Measurements from ENCODE around the gene PTPRO.

Gene PTPRO

DNA sequence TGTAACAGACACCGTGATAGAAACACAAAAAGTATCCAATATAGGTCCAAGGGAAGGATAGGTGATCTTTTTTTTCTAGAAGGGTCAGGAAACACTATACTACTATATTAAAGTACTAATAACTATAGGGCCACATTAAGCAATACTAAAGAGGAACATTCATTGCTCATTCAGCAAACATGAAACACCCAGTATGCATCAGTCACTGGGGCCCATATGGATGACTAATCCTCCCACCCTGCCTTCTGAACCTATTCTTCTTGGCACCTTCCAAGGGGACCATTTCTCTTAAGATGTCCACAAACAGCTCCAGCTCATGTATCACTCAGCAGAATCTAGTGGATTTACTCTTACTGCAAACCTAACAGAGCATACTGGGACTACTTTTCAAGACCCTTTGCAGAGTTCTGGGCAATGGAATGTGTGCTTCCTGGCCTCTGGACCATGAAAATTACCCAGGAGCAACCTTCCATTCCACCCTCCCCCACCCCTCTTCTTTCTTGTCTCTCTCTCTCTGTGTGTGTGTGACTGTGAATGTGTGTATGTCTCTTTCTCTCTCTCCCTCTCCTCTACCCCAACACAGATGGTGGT, 279.0 kb downstream of the PTPRO start:
- TF ChIP-seq, protein P1, sequence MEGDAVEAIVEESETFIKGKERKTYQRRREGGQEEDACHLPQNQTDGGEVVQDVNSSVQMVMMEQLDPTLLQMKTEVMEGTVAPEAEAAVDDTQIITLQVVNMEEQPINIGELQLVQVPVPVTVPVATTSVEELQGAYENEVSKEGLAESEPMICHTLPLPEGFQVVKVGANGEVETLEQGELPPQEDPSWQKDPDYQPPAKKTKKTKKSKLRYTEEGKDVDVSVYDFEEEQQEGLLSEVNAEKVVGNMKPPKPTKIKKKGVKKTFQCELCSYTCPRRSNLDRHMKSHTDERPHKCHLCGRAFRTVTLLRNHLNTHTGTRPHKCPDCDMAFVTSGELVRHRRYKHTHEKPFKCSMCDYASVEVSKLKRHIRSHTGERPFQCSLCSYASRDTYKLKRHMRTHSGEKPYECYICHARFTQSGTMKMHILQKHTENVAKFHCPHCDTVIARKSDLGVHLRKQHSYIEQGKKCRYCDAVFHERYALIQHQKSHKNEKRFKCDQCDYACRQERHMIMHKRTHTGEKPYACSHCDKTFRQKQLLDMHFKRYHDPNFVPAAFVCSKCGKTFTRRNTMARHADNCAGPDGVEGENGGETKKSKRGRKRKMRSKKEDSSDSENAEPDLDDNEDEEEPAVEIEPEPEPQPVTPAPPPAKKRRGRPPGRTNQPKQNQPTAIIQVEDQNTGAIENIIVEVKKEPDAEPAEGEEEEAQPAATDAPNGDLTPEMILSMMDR (conservative IDR thresholded peaks at IDR 0.05; ENCODE audit: low read depth, low read length) = no peak
- no peak overlapping the region for H3K27ac ChIP-seq
- no peaks in the 10 kb centered on the region for H3K27me3 ChIP-seq (ENCODE audit: insufficient read depth, low read depth)
- H3K9ac ChIP-seq = no peak overlapping the region
- no peaks in the 10 kb centered on the region for H3K36me3 ChIP-seq (ENCODE audit: insufficient read depth)
- no peak overlapping the region for H3K4me2 ChIP-seq
- no peaks in the 10 kb centered on the region for H3K79me2 ChIP-seq (ENCODE audit: insufficient read depth, low read depth)
- H3K4me3 ChIP-seq (IDR thresholded peaks at IDR 0.05; ENCODE audit: insufficient read depth, low read depth, low read length) = no peak overlapping the region
- H2AFZ ChIP-seq (ENCODE audit: low read depth) = no peak overlapping the region
- no peaks in the 10 kb centered on the region for H4K20me1 ChIP-seq (ENCODE audit: insufficient read depth)
- no peaks in the 10 kb centered on the region for H3K4me1 ChIP-seq (ENCODE audit: low read depth, poor library complexity, severe bottlenecking)

DNA sequence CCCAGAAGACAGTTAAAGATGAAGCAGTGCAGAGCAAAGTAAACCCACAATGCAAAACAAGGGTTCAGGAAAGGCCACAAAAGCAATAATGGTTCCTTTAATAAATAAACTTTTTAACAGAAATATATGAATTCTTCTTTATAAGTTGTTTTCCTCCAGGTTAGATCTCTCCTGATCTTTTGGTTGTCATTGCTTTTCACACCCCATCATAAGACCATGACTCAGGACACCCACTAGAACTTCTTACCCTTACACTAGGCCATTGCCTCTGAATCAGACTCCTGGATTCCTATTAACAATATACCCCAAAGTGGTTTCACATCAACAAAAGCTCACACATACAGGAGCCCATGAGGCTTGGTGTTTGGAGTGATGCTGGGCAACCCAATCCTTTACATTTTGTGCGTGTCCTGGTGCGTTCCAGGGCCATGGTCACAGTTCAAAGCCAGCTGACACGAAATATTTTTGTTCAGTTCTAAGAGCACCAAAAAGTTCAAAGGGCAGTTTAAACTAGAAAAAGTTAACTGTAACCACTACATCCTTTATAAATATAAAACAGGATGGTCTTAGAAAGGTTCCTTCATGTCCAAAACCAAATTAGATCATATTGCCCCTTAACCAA, 279.9 kb downstream of the PTPRO start:
- Histone ChIP-seq H3K4me1 (ENCODE audit: low read depth, poor library complexity, severe bottlenecking) (no peaks in the 10 kb centered on the region), H4K20me1 (ENCODE audit: insufficient read depth) (no peaks in the 10 kb centered on the region), H3K9ac (no peak overlapping the region), H3K27me3 (ENCODE audit: insufficient read depth, low read depth) (no peaks in the 10 kb centered on the region), H3K4me2 (no peak overlapping the region), H3K4me3 (IDR thresholded peaks at IDR 0.05; ENCODE audit: insufficient read depth, low read depth, low read length) (no peak overlapping the region), H3K27ac (no peak overlapping the region), H3K79me2 (ENCODE audit: insufficient read depth, low read depth) (no peaks in the 10 kb centered on the region), H2AFZ (ENCODE audit: low read depth) (no peak overlapping the region), H3K36me3 (ENCODE audit: insufficient read depth) (no peaks in the 10 kb centered on the region)
- TF ChIP-seq, protein P1 (conservative IDR thresholded peaks at IDR 0.05; ENCODE audit: low read depth, low read length) = no peak

DNA sequence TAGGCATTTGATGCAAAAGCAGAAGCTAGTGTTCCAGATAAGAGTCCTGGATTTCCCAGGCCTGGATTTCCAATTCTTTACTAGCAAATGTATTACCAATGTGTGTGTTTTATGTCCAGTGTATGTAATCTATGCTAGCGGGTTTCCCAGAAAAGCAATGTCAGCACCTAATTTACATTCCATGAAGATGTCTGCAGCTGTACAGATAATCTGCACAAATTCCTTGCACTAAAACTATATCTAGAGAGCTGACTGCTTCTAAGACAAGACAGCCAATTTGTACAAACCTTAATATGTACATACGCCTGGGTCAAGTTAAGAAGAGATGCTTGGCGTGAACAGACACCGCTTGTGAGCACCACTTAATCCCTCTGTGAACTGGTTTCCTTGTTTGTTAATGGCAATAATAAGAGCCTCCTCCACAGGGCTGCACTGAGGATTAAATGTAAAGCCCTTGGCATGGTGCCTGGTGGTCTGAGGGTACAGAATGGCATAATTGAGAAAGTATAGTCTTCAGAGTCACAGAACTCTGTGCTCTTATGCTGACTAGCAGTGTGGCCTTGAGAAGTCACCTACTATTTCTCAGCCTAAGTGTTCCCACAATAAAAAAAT, 281.3 kb downstream of the PTPRO start:
- H3K4me1 ChIP-seq (ENCODE audit: low read depth, poor library complexity, severe bottlenecking) = peaks cover 1% of the 10 kb centered on the region

DNA sequence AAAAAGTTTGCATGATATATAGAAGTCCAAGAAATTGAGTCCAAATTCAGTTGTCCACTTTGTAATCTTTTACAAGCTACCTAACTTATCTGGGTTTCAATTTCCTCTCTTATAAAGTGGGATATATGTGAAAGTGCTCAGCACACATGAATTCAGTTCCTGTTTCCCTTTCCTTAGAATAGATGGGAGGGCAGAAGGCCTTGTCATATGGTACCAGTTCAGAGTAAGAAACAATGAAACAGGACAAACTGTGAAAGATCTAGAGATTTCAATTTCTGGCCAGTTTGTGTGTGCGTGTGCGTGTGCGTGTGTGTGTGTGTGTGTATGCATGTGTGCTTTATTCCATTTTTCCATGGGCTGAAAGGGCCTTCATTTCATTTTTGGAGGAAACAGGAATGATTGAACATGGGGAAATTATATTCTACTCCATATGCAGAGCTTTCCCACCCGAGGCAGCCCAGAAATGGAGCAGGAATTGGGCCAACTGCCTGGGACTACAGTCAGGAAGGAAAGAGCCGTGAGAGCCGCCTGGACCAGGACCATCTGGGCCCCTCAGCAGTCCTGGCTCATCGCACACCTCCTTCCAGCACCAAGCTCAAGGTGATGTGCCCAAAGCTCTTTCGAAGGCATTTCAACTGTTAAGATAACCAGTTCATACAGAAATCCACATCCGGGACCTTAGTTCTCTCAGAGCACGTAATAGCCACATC, 283.7 kb downstream of the PTPRO start:
- TF ChIP-seq, protein P1 (conservative IDR thresholded peaks at IDR 0.05; ENCODE audit: low read depth, low read length) = no peak
- Histone ChIP-seq H3K79me2 (ENCODE audit: insufficient read depth, low read depth) (no peaks in the 10 kb centered on the region), H3K27me3 (ENCODE audit: insufficient read depth, low read depth) (no peaks in the 10 kb centered on the region), H3K27ac (no peak overlapping the region), H4K20me1 (ENCODE audit: insufficient read depth) (no peaks in the 10 kb centered on the region), H3K4me3 (IDR thresholded peaks at IDR 0.05; ENCODE audit: insufficient read depth, low read depth, low read length) (no peak overlapping the region), H3K36me3 (ENCODE audit: insufficient read depth) (no peaks in the 10 kb centered on the region), H3K9ac (no peak overlapping the region), H3K4me1 (ENCODE audit: low read depth, poor library complexity, severe bottlenecking) (peaks cover 8% of the 10 kb centered on the region), H2AFZ (ENCODE audit: low read depth) (no peak overlapping the region), H3K4me2 (no peak overlapping the region)

More for the DNA sequence above, 281.3 kb downstream of the PTPRO start:
- Histone ChIP-seq H4K20me1 (ENCODE audit: insufficient read depth) (no peaks in the 10 kb centered on the region), H2AFZ (ENCODE audit: low read depth) (no peak overlapping the region), H3K27ac (no peak overlapping the region), H3K36me3 (ENCODE audit: insufficient read depth) (no peaks in the 10 kb centered on the region), H3K27me3 (ENCODE audit: insufficient read depth, low read depth) (no peaks in the 10 kb centered on the region), H3K9ac (no peak overlapping the region), H3K4me2 (no peak overlapping the region), H3K4me3 (IDR thresholded peaks at IDR 0.05; ENCODE audit: insufficient read depth, low read depth, low read length) (no peak overlapping the region), H3K79me2 (ENCODE audit: insufficient read depth, low read depth) (no peaks in the 10 kb centered on the region)
- TF ChIP-seq, protein P1 (conservative IDR thresholded peaks at IDR 0.05; ENCODE audit: low read depth, low read length) = no peak
